ENCODE results near the gene UGT1A5. TPM values are rescaled to one million over a fixed set of nuclear protein-coding genes. Genes with fewer than 3 reads are reported as not detected.

Gene UGT1A5
- polyA plus RNA-seq, 1 donor from 2014 or later = not detected

GRCh38 chr2:233693963-233694362 lies 18.7 kb upstream of the UGT1A5 start:
- no peak overlapping the region for H3K4me2 ChIP-seq (ENCODE audit: low read length)
- H2AFZ ChIP-seq (ENCODE audit: low read depth, low read length) = no peak overlapping the region
- no peaks in the 10 kb centered on the region for H3K36me3 ChIP-seq (ENCODE audit: insufficient read depth, low read length)
- no peaks in the 10 kb centered on the region for H4K20me1 ChIP-seq (ENCODE audit: insufficient read depth)
- H3K9me3 ChIP-seq (ENCODE audit: low read length) = no peaks in the 10 kb centered on the region
- H3K9me2 ChIP-seq (ENCODE audit: insufficient read depth, low read length) = no peaks in the 10 kb centered on the region
- no peak overlapping the region for H3K27ac ChIP-seq (ENCODE audit: low read length)
- no peaks in the 10 kb centered on the region for H3K27me3 ChIP-seq (ENCODE audit: insufficient read depth, low read depth, low read length)
- H3K9ac ChIP-seq (ENCODE audit: low read length) = no peak overlapping the region
- no peak overlapping the region for H3K4me3 ChIP-seq (ENCODE audit: low read length)
- no peaks in the 10 kb centered on the region for H3K79me2 ChIP-seq (replicated peaks; ENCODE audit: insufficient read depth, low read length)
- H3F3A ChIP-seq (ENCODE audit: insufficient read depth, low read length, poor library complexity, severe bottlenecking) = no peaks in the 10 kb centered on the region
- TF ChIP-seq MXI1 (conservative IDR thresholded peaks at IDR 0.05; ENCODE audit: poor library complexity, severe bottlenecking) (no peak), RAD21 (conservative IDR thresholded peaks at IDR 0.05) (no peak), EP300 (conservative IDR thresholded peaks at IDR 0.05; ENCODE audit: poor library complexity, severe bottlenecking) (no peak), EZH2 (IDR thresholded peaks at IDR 0.05; ENCODE audit: borderline replicate concordance, insufficient read depth, low read length, poor library complexity, severe bottlenecking) (no peak), SMC3 (conservative IDR thresholded peaks at IDR 0.05; ENCODE audit: poor library complexity) (no peak), POLR2AphosphoS5 (IDR thresholded peaks at IDR 0.05) (no peak), TAF1 (IDR thresholded peaks at IDR 0.05; ENCODE audit: low read depth) (no peak)
- TF ChIP-seq, protein P1, sequence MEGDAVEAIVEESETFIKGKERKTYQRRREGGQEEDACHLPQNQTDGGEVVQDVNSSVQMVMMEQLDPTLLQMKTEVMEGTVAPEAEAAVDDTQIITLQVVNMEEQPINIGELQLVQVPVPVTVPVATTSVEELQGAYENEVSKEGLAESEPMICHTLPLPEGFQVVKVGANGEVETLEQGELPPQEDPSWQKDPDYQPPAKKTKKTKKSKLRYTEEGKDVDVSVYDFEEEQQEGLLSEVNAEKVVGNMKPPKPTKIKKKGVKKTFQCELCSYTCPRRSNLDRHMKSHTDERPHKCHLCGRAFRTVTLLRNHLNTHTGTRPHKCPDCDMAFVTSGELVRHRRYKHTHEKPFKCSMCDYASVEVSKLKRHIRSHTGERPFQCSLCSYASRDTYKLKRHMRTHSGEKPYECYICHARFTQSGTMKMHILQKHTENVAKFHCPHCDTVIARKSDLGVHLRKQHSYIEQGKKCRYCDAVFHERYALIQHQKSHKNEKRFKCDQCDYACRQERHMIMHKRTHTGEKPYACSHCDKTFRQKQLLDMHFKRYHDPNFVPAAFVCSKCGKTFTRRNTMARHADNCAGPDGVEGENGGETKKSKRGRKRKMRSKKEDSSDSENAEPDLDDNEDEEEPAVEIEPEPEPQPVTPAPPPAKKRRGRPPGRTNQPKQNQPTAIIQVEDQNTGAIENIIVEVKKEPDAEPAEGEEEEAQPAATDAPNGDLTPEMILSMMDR (IDR thresholded peaks at IDR 0.05; ENCODE audit: poor library complexity, severe bottlenecking) = no peak
- TF ChIP-seq, protein P2, sequence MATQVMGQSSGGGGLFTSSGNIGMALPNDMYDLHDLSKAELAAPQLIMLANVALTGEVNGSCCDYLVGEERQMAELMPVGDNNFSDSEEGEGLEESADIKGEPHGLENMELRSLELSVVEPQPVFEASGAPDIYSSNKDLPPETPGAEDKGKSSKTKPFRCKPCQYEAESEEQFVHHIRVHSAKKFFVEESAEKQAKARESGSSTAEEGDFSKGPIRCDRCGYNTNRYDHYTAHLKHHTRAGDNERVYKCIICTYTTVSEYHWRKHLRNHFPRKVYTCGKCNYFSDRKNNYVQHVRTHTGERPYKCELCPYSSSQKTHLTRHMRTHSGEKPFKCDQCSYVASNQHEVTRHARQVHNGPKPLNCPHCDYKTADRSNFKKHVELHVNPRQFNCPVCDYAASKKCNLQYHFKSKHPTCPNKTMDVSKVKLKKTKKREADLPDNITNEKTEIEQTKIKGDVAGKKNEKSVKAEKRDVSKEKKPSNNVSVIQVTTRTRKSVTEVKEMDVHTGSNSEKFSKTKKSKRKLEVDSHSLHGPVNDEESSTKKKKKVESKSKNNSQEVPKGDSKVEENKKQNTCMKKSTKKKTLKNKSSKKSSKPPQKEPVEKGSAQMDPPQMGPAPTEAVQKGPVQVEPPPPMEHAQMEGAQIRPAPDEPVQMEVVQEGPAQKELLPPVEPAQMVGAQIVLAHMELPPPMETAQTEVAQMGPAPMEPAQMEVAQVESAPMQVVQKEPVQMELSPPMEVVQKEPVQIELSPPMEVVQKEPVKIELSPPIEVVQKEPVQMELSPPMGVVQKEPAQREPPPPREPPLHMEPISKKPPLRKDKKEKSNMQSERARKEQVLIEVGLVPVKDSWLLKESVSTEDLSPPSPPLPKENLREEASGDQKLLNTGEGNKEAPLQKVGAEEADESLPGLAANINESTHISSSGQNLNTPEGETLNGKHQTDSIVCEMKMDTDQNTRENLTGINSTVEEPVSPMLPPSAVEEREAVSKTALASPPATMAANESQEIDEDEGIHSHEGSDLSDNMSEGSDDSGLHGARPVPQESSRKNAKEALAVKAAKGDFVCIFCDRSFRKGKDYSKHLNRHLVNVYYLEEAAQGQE (IDR thresholded peaks at IDR 0.05; ENCODE audit: borderline replicate concordance) = no peak

DNA sequence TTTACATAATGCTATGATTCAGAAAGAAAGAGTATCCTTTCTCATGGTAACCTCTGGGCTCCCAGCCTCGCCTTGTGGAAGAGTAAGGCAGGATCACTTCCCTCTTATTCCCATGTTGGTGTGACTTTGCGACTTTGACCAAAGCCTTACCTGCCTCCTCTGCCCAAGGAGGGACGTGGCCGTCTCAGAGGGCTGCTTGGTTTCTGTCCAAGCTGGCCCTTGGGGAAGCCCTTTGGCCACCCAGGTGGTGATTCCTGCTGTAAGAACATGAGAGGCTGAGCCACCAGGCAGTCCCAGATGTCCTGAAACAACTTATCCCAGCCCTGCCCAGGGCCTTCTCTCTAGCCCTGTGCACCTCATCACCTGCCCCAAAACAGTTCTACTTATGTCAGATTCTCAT lies 14.0 kb upstream of the UGT1A5 start:
- Histone ChIP-seq H3K4me3 (ENCODE audit: low read length) (no peak overlapping the region), H3K79me2 (replicated peaks; ENCODE audit: insufficient read depth, low read length) (no peaks in the 10 kb centered on the region)
- TF ChIP-seq MXI1 (conservative IDR thresholded peaks at IDR 0.05; ENCODE audit: poor library complexity, severe bottlenecking) (no peak), RAD21 (conservative IDR thresholded peaks at IDR 0.05) (no peak), EP300 (conservative IDR thresholded peaks at IDR 0.05; ENCODE audit: poor library complexity, severe bottlenecking) (no peak)

More for the DNA sequence above, 14.0 kb upstream of the UGT1A5 start:
- no peak overlapping the region for H2AFZ ChIP-seq (ENCODE audit: low read depth, low read length)
- no peak overlapping the region for H3K27ac ChIP-seq (ENCODE audit: low read length)
- H3K4me2 ChIP-seq (ENCODE audit: low read length) = no peak overlapping the region
- H3F3A ChIP-seq (ENCODE audit: insufficient read depth, low read length, poor library complexity, severe bottlenecking) = no peaks in the 10 kb centered on the region
- H3K9me2 ChIP-seq (ENCODE audit: insufficient read depth, low read length) = no peaks in the 10 kb centered on the region
- no peaks in the 10 kb centered on the region for H4K20me1 ChIP-seq (ENCODE audit: insufficient read depth)
- no peaks in the 10 kb centered on the region for H3K27me3 ChIP-seq (ENCODE audit: insufficient read depth, low read depth, low read length)
- no peaks in the 10 kb centered on the region for H3K9me3 ChIP-seq (ENCODE audit: low read length)
- no peaks in the 10 kb centered on the region for H3K36me3 ChIP-seq (ENCODE audit: insufficient read depth, low read length)
- H3K9ac ChIP-seq (ENCODE audit: low read length) = no peak overlapping the region

Data from neural cell (in vitro differentiated cells).